Right renal cortex interstitium (tissue), 3 donors: ENCODE measurements around the gene HUNK. TPM values are rescaled to one million over a fixed set of nuclear protein-coding genes. Genes with fewer than 3 reads are reported as not detected.

Experiments
- DNase-seq, 3 donors: peaks; one replicate each; pipeline ENCODE4 v3.0.0-alpha.2; 2013; ENCODE audit warnings: low read depth in 3 of 3, low spot score in 2 of 3
- polyA plus RNA-seq, 3 donors: library from polyadenylated mRNA; unstranded; fragments of 120-200 nt; gene quantifications; one replicate each; pipeline ENCODE4 v1.2.1, GENCODE V29; 2013; ENCODE audit not compliant: insufficient read length in 3 of 3

Gene HUNK
- polyA plus RNA-seq, 3 donors, result 14.5 to 16.1 (median 15.1) TPM

- no peak for DNase-seq
These were observed 21.6 kb downstream of the HUNK start for GRCh38 chr21:31894457-31894856.

GRCh38 chr21:31895077-31895835 lies 22.4 kb downstream of the HUNK start:
- DNase-seq, result no peak

DNA sequence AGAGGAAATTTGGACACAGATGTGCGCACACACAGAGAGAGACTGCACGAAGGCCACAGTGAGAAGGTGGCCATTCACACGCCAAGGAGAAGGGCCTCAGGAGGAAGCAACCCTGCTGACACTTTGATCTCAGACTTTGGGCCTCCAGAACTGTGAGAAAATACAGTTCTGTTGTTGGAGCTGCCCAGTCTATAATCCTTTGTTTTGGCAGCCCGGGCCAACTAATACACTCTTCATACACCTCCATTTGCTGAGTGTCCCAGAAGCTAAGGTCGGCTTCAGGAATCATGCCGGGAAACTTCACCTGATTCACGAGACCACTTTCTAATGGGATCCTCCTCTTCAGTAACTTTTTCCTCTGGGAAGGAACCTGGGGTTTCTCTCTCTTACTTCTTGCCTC lies 23.2 kb downstream of the HUNK start:
- no peak for DNase-seq

DNA sequence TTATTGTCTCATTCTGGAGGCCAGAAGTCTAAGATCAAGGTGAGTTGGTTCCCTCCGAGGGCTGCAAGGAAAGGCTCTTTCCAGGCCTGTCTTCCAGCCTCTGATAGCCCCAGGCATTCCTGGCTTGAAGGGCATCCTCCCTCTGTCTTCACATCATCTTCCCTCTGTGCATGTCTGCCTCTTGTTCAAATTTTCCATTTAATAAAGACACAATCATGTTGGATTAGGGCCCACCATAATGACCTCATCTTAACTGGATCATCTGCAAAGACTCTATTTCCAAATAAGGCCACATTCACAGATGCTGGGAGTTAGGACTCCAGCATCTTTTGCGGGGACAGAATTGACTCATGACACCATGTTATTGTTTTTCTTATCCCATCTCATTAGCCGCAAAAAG lies 24.5 kb downstream of the HUNK start:
- DNase-seq, result no peak

GRCh38 chr21:31898933-31899630 lies 26.3 kb downstream of the HUNK start:
- DNase-seq, result no peak

GRCh38 chr21:31900121-31900895 lies 27.5 kb downstream of the HUNK start:
- no peak for DNase-seq

GRCh38 chr21:31901315-31901714 lies 28.5 kb downstream of the HUNK start:
- no peak for DNase-seq

DNA sequence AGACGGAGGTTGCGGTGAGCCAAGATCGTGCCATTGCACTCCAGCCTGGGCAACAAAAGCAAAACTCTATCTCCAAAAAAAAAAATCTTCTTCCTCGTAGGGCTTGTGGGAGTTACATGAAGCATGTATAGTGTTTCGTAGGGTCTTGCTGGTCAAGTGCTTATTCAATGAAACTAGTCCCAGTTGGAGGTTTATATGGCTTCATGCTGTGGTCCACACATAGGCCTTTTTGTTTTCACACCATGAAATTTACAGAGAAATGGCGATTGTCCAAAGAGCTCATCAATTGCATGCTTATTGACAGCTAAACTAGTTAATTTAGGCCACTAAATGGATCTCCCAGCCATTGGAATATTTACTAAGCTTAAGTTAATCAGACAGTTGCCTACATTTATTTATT lies 29.6 kb downstream of the HUNK start:
- DNase-seq, result no peak

- DNase-seq, result no peak
These were observed 31.1 kb downstream of the HUNK start for GRCh38 chr21:31903896-31904295.

DNA sequence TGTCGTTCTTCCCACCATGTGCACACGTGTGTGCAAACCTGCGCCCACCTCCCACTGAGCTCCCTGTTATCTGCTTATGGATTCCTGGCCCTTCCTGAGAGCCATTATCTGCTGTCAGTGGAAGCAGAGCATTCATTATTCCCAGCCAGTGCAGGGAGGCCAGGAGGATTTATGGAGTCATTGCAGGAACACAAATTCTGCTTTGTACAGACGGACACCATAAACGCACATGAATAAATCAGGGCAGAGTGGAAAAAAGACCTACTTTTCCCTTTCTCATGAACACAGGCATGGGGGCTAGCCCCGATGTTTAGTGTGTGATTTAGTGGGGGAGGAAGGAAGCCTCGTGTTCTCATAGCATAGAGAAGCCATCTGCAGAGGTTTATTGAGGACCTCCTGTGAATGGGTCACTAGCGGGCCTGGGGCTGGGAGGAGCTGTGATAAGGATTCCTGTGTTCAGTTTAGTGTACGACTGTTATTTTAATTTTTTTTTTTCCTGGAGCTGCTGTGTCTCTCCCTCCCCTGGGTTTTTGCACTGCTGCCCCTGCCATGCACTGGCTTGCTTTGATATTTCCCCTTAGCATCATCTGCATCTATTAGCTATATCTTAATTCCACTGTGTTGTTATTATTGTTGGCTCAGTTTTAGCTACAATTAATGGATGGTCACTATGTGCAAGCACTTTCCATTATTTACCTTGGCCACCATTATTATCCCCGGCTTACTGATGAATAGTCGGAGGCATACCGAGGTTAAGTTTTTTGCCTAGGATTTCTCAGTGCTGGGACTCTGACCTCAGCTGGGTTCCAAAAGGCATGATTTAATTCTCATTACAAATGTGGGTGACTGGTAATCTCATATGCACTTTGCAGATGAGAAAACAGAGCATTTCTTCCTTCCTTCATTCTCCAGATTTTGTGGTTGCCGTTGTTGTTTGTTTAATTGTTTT lies 33.0 kb downstream of the HUNK start:
- no peak for DNase-seq

- DNase-seq, result no peak
These were observed 35.5 kb downstream of the HUNK start for GRCh38 chr21:31908106-31909031.

GRCh38 chr21:31909153-31910073 lies 36.6 kb downstream of the HUNK start:
- no peak for DNase-seq

DNA sequence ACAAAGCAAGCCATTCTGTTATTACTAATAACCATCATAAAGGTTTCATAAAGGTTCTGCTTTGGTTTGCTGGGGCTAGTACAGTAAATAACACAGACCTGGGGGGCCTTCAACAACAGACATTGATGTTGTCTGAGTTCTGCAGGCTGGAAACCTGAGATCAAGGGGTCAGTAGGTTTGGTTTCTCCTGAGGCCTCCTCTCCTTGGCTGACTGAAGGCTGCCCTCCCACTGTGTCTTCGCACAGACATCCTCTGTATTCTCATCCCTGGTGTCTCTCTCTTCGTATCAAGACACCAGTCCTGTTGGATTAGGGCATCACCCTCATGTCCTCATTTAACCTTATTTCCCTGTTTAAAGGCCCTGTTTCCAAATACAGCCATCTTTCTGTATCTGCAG lies 37.3 kb downstream of the HUNK start:
- DNase-seq, result no peak

- DNase-seq, result no peak
These were observed 38.5 kb downstream of the HUNK start for GRCh38 chr21:31911138-31911907.

DNA sequence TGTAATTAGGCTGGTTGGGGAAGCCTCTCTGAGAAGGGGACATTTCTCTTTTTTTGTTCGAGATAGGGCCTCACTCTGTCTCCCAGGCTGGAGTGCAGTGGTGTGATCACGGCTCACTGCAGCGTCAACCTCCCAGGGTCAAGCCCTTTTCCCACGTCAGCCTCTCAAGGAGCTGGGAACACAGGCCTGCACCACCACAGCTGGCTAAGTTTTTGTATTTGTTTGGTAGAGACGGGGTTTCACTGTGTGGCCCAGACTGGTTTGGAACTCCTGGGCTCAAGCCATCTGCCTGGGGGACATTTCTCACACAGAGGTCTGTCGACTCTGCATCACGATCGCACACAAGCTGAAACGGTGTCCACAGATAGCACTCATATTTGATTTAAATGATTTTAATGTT lies 39.7 kb downstream of the HUNK start:
- DNase-seq, result no peak

DNA sequence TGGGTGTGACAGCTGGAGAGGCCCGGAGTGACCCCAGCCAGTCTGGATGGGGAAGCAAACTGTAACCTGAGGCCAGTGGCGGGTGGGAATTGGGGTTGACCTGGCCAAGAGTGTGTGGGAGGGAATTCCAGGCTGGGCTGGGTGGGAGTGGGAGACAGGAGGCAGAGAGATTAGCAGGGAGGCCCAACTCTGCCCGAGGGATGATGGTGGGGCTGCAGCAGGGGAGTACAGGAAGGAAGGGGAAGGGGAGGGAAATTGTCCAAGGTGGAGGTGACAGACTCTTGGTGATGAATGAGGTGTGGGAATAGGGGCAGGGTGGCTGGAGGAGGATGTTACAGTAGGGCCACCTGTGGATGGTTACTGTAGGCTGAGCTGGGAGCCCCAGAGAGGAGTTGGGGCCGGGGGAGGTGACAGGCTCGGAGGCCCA lies 40.4 kb downstream of the HUNK start:
- DNase-seq, result no peak

GRCh38 chr21:31914472-31914871 lies 41.7 kb downstream of the HUNK start:
- no peak for DNase-seq

DNA sequence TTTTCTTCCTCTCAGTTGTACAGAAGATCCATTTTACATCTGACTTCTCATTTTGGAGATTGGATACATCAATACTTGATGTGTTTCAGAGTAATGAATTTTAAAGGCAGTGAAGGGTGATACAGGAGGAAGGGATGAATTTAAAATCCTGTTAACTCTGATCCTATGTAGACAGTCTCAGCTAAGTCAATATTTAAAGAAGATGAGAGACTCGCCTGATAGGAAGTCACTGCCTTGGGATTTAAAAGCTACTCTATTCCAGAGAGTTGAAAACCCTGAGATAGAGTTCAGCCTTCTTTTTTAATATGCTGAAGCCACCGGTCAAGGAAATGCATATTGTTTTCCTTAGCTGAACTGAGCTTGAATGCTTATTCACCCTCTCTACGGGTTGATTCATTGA lies 42.7 kb downstream of the HUNK start:
- DNase-seq, result no peak
